Mesenchymal stem cell (in vitro differentiated cells and primary cell): ENCODE measurements around the gene TRPM3.
"Not testable (repeated sequence)": the region's sequence is repeated elsewhere in the genome, so short reads cannot be mapped to it uniquely, and the experiment has no call there.

Source experiments
- DNase-seq: peaks from one replicate; pipeline ENCODE4 v3.0.0-alpha.2; 2013
- H2AFZ ChIP-seq: one replicate; pipeline ENCODE4 v1.6.1; 2013; ENCODE audit warnings: low read depth, mild to moderate bottlenecking, control low read depth, inconsistent platforms, low read length, moderate library complexity
- H2AK5ac ChIP-seq: 2 replicates; pipeline ENCODE4 v1.6.1; 2013; ENCODE audit warnings: low read length, moderate library complexity, mild to moderate bottlenecking, inconsistent platforms; ENCODE audit not compliant: severe bottlenecking
- H2BK120ac ChIP-seq: one replicate; pipeline ENCODE4 v1.6.1; 2013; ENCODE audit warnings: low read depth, mild to moderate bottlenecking, inconsistent platforms, low read length, moderate library complexity
- H2BK12ac ChIP-seq, 2 experiments: one replicate each; pipeline ENCODE4 v1.6.1; 2013; ENCODE audit warnings: inconsistent platforms in 2 of 2, low read length in 2 of 2, mild to moderate bottlenecking in 2 of 2, moderate library complexity in 2 of 2, control low read depth in 1 of 2
- H2BK15ac ChIP-seq: one replicate; pipeline ENCODE4 v1.6.1; 2013; ENCODE audit warnings: mild to moderate bottlenecking, low read depth, inconsistent platforms; ENCODE audit not compliant: poor library complexity, severe bottlenecking
- H2BK5ac ChIP-seq: 2 replicates; pipeline ENCODE4 v1.6.1; 2013; ENCODE audit warnings: low read depth, mild to moderate bottlenecking, low read length, control low read depth, inconsistent platforms; ENCODE audit not compliant: poor library complexity, severe bottlenecking
- H3K14ac ChIP-seq, 2 experiments: one replicate each; pipeline ENCODE4 v1.6.1; 2013; ENCODE audit warnings: inconsistent platforms in 2 of 2, low read length in 2 of 2, control low read depth in 1 of 2, mild to moderate bottlenecking in 1 of 2, moderate library complexity in 1 of 2
- H3K18ac ChIP-seq, 2 experiments: one replicate each; pipeline ENCODE4 v1.6.1; 2013; ENCODE audit warnings: inconsistent platforms in 2 of 2, low read length in 2 of 2, control low read depth in 1 of 2, low read depth in 1 of 2, mild to moderate bottlenecking in 1 of 2
- H3K23ac ChIP-seq, 2 experiments: one replicate each; pipeline ENCODE4 v1.6.1; 2013; ENCODE audit warnings: inconsistent platforms in 2 of 2, low read length in 2 of 2, mild to moderate bottlenecking in 2 of 2, moderate library complexity in 2 of 2, control low read depth in 1 of 2
- H3K27ac ChIP-seq: 2 replicates; pipeline ENCODE4 v1.5.1; 2013; ENCODE audit warnings: mild to moderate bottlenecking, moderate library complexity, low read length, control low read depth, inconsistent platforms; ENCODE audit not compliant: poor library complexity, severe bottlenecking
- H3K27me3 ChIP-seq, 2 experiments: 2 replicates each; pipeline versions ENCODE4 v1.6.1 to v1.7.0; 2013; ENCODE audit warnings: low read length in 2 of 2, mild to moderate bottlenecking in 2 of 2, moderate library complexity in 2 of 2, control low read depth in 1 of 2, inconsistent platforms in 1 of 2; ENCODE audit not compliant: control insufficient read depth in 1 of 2, insufficient read depth in 1 of 2
- H3K36me3 ChIP-seq, 2 experiments: 2 replicates each; pipeline versions ENCODE4 v1.6.1 to v1.7.0; 2013; ENCODE audit warnings: low read length in 2 of 2, control low read depth in 1 of 2, inconsistent platforms in 1 of 2, low read depth in 1 of 2, mild to moderate bottlenecking in 1 of 2; ENCODE audit not compliant: insufficient read depth in 2 of 2, control insufficient read depth in 1 of 2
- H3K4ac ChIP-seq, 2 experiments: one replicate each; pipeline ENCODE4 v1.6.1; 2013; ENCODE audit warnings: inconsistent platforms in 2 of 2, low read length in 2 of 2, mild to moderate bottlenecking in 2 of 2, moderate library complexity in 2 of 2, control low read depth in 1 of 2, low read depth in 1 of 2
- H3K4me1 ChIP-seq: 2 replicates; pipeline ENCODE4 v1.6.1; 2013; ENCODE audit warnings: low read depth, low read length, control low read depth; ENCODE audit not compliant: control insufficient read depth, insufficient read depth
- H3K4me2 ChIP-seq: 2 replicates; pipeline ENCODE4 v1.6.1; 2013; ENCODE audit warnings: low read length, mild to moderate bottlenecking, inconsistent platforms; ENCODE audit not compliant: poor library complexity, severe bottlenecking
- H3K4me3 ChIP-seq, 2 experiments: 2 replicates each; pipeline versions ENCODE4 v1.5.1 to v1.7.0; 2013; ENCODE audit warnings: low read length in 2 of 2, mild to moderate bottlenecking in 2 of 2, control low read depth in 1 of 2, low read depth in 1 of 2; ENCODE audit not compliant: insufficient read depth in 1 of 2
- H3K79me1 ChIP-seq: replicated peaks from 2 replicates; pipeline ENCODE4 v1.6.1; 2013; ENCODE audit warnings: mild to moderate bottlenecking, control low read depth, low read length, inconsistent platforms; ENCODE audit not compliant: poor library complexity, severe bottlenecking
- H3K9ac ChIP-seq: 2 replicates; pipeline ENCODE4 v1.7.0; 2013; ENCODE audit warnings: mild to moderate bottlenecking, low read length, moderate library complexity
- H3K9me3 ChIP-seq: 2 replicates; pipeline ENCODE4 v1.7.0; 2013; ENCODE audit warnings: mild to moderate bottlenecking, low read length; ENCODE audit not compliant: control insufficient read depth
- H4K8ac ChIP-seq: one replicate; pipeline ENCODE4 v1.6.1; 2013; ENCODE audit warnings: inconsistent platforms, mild to moderate bottlenecking, low read length, moderate library complexity
- H4K91ac ChIP-seq: one replicate; pipeline ENCODE4 v1.6.1; 2013; ENCODE audit warnings: mild to moderate bottlenecking, low read length, inconsistent platforms
- WGBS: methylation state at CpG from one replicate; pipeline ENCODE4 v1.1.7; 2013; ENCODE audit warnings: mixed read lengths; 5-methylcytosine and 5-hydroxymethylcytosine counted together

The TRPM3 gene

DNA sequence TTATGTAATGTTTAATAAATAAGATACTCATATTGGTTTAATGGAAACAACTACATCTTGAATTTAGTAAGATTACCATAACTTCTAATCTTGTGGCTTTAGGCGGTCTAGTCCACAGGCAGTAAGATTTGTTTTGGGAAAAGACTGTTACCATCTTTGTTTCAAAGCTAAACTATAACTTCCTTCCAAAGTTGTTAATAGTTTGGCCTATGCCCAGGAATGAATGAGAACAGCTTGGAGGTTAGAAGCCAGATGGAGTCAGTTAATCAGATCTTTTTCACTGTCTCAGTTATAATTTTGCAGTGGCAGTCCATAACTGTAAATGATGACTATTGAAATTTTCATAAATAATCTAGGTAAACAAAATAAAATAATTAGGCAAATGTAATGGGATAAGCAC is 465.1 kb downstream of the TRPM3 start:
- Histone ChIP-seq H3K23ac (no peak overlapping the region), H4K91ac (no peak overlapping the region), H2BK120ac (no peak overlapping the region), H3K4ac (no peak overlapping the region), H3K79me1 (no peaks in the 10 kb centered on the region), H3K4me3 (no peak overlapping the region), H2BK15ac (no peak overlapping the region), H3K18ac (no peak overlapping the region), H4K8ac (no peak overlapping the region), H3K9ac (no peak overlapping the region), H2BK12ac (no peak overlapping the region), H3K36me3 (no peaks in the 10 kb centered on the region), H3K4me2 (no peak overlapping the region), H2AFZ (no peak overlapping the region), H3K14ac (no peak overlapping the region), H3K9me3 (peaks cover 15% of the 10 kb centered on the region), H3K27ac (no peak overlapping the region), H2AK5ac (no peak overlapping the region), H3K4me1 (no peaks in the 10 kb centered on the region), H2BK5ac (no peak overlapping the region), H3K27me3 (no peaks in the 10 kb centered on the region)
- no peak for DNase-seq
- WGBS: no CpG with 5 or more reads among the region's 1 CpG

DNA sequence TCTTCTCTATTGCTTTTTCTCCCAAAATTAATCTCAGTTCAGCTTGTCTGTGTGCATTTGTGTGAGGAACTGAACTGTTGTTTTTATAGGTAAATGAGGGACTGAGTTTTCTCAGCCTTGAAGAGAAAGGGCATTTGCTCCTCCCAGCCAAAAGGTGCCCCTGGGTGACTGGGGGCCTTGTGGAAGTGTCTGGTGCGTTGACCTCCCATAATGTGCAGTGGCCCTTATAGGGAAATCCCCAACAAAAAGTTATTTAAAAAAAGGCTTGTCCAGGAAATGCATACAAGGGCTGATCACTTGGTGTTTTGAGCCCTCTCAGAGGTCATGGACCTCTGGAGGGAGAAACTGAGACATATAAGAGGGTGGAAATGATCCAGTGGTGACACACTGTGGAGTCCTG is 467.3 kb downstream of the TRPM3 start:
- H3K4me2 ChIP-seq: no peak overlapping the region

DNA sequence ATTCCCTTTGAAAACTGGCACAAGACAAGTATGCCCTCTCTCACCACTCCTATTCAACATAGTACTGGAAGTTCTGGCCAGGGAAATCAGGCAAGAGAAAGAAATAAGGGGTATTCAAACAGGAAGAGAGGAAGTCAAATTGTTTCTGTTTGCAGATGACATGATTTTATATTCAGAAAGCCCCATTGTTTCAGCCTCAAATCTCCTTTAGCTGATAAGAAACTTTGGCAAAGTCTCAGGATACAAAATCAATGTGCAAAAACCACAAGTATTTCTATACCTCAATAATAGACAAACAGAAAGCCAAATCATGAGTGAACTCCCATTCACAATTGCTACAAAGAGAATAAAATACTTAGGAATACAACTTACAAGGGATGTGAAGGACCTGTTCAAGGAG is 476.8 kb downstream of the TRPM3 start:
- H2AK5ac ChIP-seq, H3K14ac ChIP-seq, H2BK12ac ChIP-seq, H2AFZ ChIP-seq, H3K18ac ChIP-seq, H3K4me3 ChIP-seq, DNase-seq, H3K27ac ChIP-seq, H2BK5ac ChIP-seq, H4K91ac ChIP-seq, H2BK15ac ChIP-seq, H3K4ac ChIP-seq, H3K36me3 ChIP-seq, H4K8ac ChIP-seq, H3K4me2 ChIP-seq, H3K79me1 ChIP-seq, H3K4me1 ChIP-seq, H3K9ac ChIP-seq, H2BK120ac ChIP-seq, H3K27me3 ChIP-seq, H3K23ac ChIP-seq: not testable (repeated sequence)
- peaks cover 14% of the 10 kb centered on the region for H3K9me3 ChIP-seq

More for the DNA sequence above, 467.3 kb downstream of the TRPM3 start:
- H4K91ac ChIP-seq: no peak overlapping the region
- no peak overlapping the region for H2BK15ac ChIP-seq
- peaks cover 17% of the 10 kb centered on the region for H3K9me3 ChIP-seq
- no peak overlapping the region for H3K14ac ChIP-seq
- no peak overlapping the region for H4K8ac ChIP-seq
- H3K9ac ChIP-seq: no peak overlapping the region
- no peak overlapping the region for H2BK12ac ChIP-seq
- no peak overlapping the region for H3K23ac ChIP-seq
- no peaks in the 10 kb centered on the region for H3K79me1 ChIP-seq
- no peak for DNase-seq
- no peak overlapping the region for H3K4me3 ChIP-seq
- no peaks in the 10 kb centered on the region for H3K36me3 ChIP-seq
- no peaks in the 10 kb centered on the region for H3K4me1 ChIP-seq
- H2AFZ ChIP-seq: no peak overlapping the region
- H2BK5ac ChIP-seq: no peak overlapping the region
- H2BK120ac ChIP-seq: no peak overlapping the region
- 67% methylated on average over 1 of the region's 1 CpG for WGBS
- no peak overlapping the region for H3K18ac ChIP-seq
- no peak overlapping the region for H2AK5ac ChIP-seq
- no peak overlapping the region for H3K27ac ChIP-seq
- H3K4ac ChIP-seq: no peak overlapping the region
- H3K27me3 ChIP-seq: no peaks in the 10 kb centered on the region

DNA sequence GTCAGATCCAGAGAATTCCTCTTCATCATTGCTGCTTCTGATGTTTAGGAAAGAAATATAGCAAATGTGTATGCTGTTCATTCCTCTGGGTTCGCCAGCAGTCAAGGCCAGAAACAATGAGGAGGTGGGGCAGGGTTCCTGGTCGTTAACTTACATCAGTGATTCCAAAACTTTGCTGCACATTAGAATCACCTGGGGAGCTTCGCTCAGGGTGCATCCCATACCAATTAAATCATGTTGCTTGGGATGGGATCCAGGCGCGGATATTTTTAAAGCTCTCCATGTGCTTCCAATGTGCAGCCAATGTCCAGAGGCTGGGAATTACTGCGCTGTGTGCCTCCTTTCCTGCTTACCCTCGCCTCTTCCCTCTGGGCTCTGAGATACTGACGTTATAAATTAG is 479.1 kb downstream of the TRPM3 start:
- 80% methylated on average over 8 of the region's 8 CpGs for WGBS
- no peak overlapping the region for H4K8ac ChIP-seq
- no peak overlapping the region for H3K27ac ChIP-seq
- no peak overlapping the region for H3K4me3 ChIP-seq
- no peaks in the 10 kb centered on the region for H3K9me3 ChIP-seq
- no peak overlapping the region for H3K9ac ChIP-seq
- no peaks in the 10 kb centered on the region for H3K4me1 ChIP-seq
- no peak overlapping the region for H2AFZ ChIP-seq
- H2AK5ac ChIP-seq: no peak overlapping the region
- H2BK5ac ChIP-seq: no peak overlapping the region
- H4K91ac ChIP-seq: no peak overlapping the region
- H2BK15ac ChIP-seq: no peak overlapping the region
- peaks cover 0 to 11% of the 10 kb centered on the region in 2 experiments for H3K27me3 ChIP-seq
- H3K36me3 ChIP-seq: no peaks in the 10 kb centered on the region
- H3K18ac ChIP-seq: no peak overlapping the region
- no peak for DNase-seq
- H3K23ac ChIP-seq: no peak overlapping the region
- no peak overlapping the region for H3K4me2 ChIP-seq
- no peak overlapping the region for H2BK120ac ChIP-seq
- H3K79me1 ChIP-seq: no peaks in the 10 kb centered on the region
- no peak overlapping the region for H2BK12ac ChIP-seq
- no peak overlapping the region for H3K4ac ChIP-seq
- no peak overlapping the region for H3K14ac ChIP-seq
